Measurements from ENCODE around the gene UVRAG.

Gene UVRAG

GRCh38 chr11:76124905-76125770 lies 310.1 kb downstream of the UVRAG start:
- no peak for DNase-seq

- DNase-seq = no peak
Observed at GRCh38 chr11:76129729-76130128, 314.7 kb downstream of the UVRAG start.

GRCh38 chr11:76131142-76131541 lies 316.1 kb downstream of the UVRAG start:
- DNase-seq = no peak

GRCh38 chr11:76131671-76132631 lies 316.9 kb downstream of the UVRAG start:
- no peak for DNase-seq

GRCh38 chr11:76134239-76134638 lies 319.2 kb downstream of the UVRAG start:
- no peak for DNase-seq

- DNase-seq = no peak
Observed at GRCh38 chr11:76135491-76135890, 320.5 kb downstream of the UVRAG start.

GRCh38 chr11:76139314-76139713 lies 324.3 kb downstream of the UVRAG start:
- no peak for DNase-seq

- no peak for DNase-seq
Observed at GRCh38 chr11:76140912-76141574, 326.0 kb downstream of the UVRAG start.

- no peak for DNase-seq
Observed at GRCh38 chr11:76141901-76142588, 327.0 kb downstream of the UVRAG start.

GRCh38 chr11:76143274-76143673 lies 328.3 kb downstream of the UVRAG start:
- DNase-seq = no peak

- no peak for DNase-seq
Observed at GRCh38 chr11:76147106-76147740, 332.2 kb downstream of the UVRAG start.

GRCh38 chr11:76148231-76148630 lies 333.2 kb downstream of the UVRAG start:
- DNase-seq = no peak

GRCh38 chr11:76148941-76149613 lies 334.1 kb downstream of the UVRAG start:
- DNase-seq = no peak

- DNase-seq = no peak
Observed at GRCh38 chr11:76149713-76150112, 334.7 kb downstream of the UVRAG start.

GRCh38 chr11:76150141-76150540 lies 335.1 kb downstream of the UVRAG start:
- DNase-seq = no peak

- DNase-seq = no peak
Observed at GRCh38 chr11:76151556-76152085, 336.6 kb downstream of the UVRAG start.

GRCh38 chr11:76152086-76152681 lies 337.2 kb downstream of the UVRAG start:
- DNase-seq = no peak

GRCh38 chr11:76152741-76153570 lies 337.9 kb downstream of the UVRAG start:
- DNase-seq = no peak

GRCh38 chr11:76153571-76153923 lies 338.5 kb downstream of the UVRAG start:
- DNase-seq = no peak
